ENCODE results near the gene CDCA7L.

GRCh38 chr7:21884496-21884895 lies 61.2 kb downstream of the CDCA7L start:
- TF ChIP-seq CTCF (IDR thresholded peaks at IDR 0.05) (no peak), POLR2A (IDR thresholded peaks at IDR 0.05) (no peak)
